ENCODE data around the gene ZNF736. TPM values are rescaled to one million over a fixed set of nuclear protein-coding genes. Genes with fewer than 3 reads are reported as not detected.

ZNF736 gene
- total and polyA plus RNA-seq, 12 donors = 4.1 to 25.5 (median 12.0) TPM

DNA sequence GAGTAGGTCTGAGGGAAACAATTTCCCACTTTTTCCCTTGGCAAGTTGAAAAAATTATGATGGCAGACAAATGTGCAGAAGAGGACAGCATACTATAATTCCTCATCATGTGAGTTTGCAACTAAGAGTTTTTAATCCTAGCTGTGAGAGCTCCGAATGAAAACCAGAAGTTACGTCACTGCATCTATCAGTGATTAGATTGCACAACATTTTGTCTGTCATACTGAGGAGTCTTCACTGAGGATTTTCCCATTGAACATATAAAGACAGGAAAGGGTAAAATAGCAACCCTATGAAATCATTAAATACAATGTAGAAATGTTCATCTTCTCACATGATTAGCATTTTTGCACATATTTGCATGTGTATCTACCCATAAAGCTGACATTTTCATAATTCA is 45.8 kb downstream of the ZNF736 start:
- intact Hi-C loops (cut with DNase I) = no loop called here
- Histone ChIP-seq H3K27me3 (no peaks in the 10 kb centered on the region), H3K27ac (no peak overlapping the region), H3K4me1 (replicated peaks in 1 of 2) (no peaks in the 10 kb centered on the region), H3K36me3 (replicated peaks in 1 of 2) (no peaks in the 10 kb centered on the region), H3K4me3 (no peak overlapping the region), H3K9me3 (replicated peaks in 1 of 3) (peaks cover 0 to 46% (median 0%) of the 10 kb centered on the region in 3 donors)
- no peak for TF ChIP-seq POLR2A (IDR thresholded peaks at IDR 0.05)
- 80 to 96% (median 91%) methylated on average over 2 of the region's 2 CpGs for WGBS, 4 donors
- DNase-seq = no peak

DNA sequence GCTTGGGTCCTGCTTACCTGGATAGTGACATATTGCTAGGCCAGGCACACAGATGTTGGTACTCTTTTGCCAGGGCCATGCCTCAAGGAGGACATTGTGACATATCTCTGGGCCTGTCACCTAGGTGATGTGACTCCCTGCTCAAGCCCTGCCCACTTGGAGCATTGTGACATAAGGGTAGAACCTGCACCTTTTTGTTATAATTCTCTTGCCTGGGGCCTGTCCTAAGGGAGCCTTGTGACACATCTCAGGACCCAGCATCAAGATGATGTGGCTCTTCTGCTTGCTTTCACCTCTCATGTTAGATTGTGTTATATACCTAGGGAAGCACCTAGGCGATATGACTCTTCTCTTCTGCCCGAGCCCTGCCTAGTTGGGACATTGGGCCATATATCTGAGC is 57.4 kb downstream of the ZNF736 start:
- no peaks in the 10 kb centered on the region for H3K4me1 ChIP-seq (replicated peaks in 1 of 2)
- H3K27me3 ChIP-seq = no peaks in the 10 kb centered on the region
- no peaks in the 10 kb centered on the region for H3K36me3 ChIP-seq (replicated peaks in 1 of 2)
- 86 to 100% (median 91%) methylated on average over 2 of the region's 2 CpGs for WGBS, 4 donors
- H3K27ac ChIP-seq = no peak overlapping the region
- TF ChIP-seq CTCF (IDR thresholded peaks at IDR 0.05) (no peak), POLR2A (IDR thresholded peaks at IDR 0.05) (no peak)
- no peak for DNase-seq
- H3K9me3 ChIP-seq (replicated peaks in 1 of 3) = peaks cover 0 to 5% (median 2%) of the 10 kb centered on the region in 3 donors
- intact Hi-C loops (cut with DNase I) = no loop called here
- H3K4me3 ChIP-seq = no peak overlapping the region

- DNase-seq = no peak
- no peak for TF ChIP-seq CTCF (IDR thresholded peaks at IDR 0.05)
- TF ChIP-seq POLR2A (IDR thresholded peaks at IDR 0.05) = no peak
- no peaks in the 10 kb centered on the region for H3K27me3 ChIP-seq
- 72 to 87% (median 83%) methylated on average over 2 of the region's 2 CpGs for WGBS, 4 donors
- H3K4me1 ChIP-seq (replicated peaks in 1 of 2) = no peaks in the 10 kb centered on the region
- H3K27ac ChIP-seq = no peak overlapping the region
- peaks cover 0 to 5% (median 0%) of the 10 kb centered on the region in 3 donors for H3K9me3 ChIP-seq (replicated peaks in 1 of 3)
- intact Hi-C loops (cut with DNase I) = no loop called here
- no peak overlapping the region for H3K4me3 ChIP-seq
- H3K36me3 ChIP-seq (replicated peaks in 1 of 2) = no peaks in the 10 kb centered on the region
Observed at GRCh38 chr7:64373017-64373416, 59.3 kb downstream of the ZNF736 start.

DNA sequence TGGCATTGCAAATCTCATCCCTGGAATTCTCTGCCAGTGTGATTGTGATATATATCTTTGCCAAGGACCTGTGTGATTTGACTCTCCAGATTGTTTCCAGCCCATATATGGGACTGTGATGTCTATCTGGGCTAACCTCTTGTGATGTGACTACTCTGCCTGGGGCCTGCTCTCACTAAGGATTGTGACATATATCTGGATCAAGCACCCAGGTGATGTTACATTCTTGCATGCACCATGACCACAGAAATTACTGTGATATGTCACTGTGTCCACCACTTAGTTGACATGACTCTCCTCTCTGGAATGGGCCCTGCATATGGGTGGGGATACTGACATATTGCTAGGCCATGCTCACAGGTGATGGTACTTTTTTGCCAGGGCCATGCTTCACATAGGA is 86.6 kb downstream of the ZNF736 start:
- Histone ChIP-seq H3K4me3 (no peak overlapping the region), H3K9me3 (replicated peaks in 1 of 3) (no peaks in the 10 kb centered on the region), H3K27ac (no peak overlapping the region), H3K36me3 (replicated peaks in 1 of 2) (no peaks in the 10 kb centered on the region), H3K4me1 (replicated peaks in 1 of 2) (no peaks in the 10 kb centered on the region), H3K27me3 (no peaks in the 10 kb centered on the region)
- no peak for TF ChIP-seq CTCF (IDR thresholded peaks at IDR 0.05)
- no peak for TF ChIP-seq POLR2A (IDR thresholded peaks at IDR 0.05)
- DNase-seq = no peak
- intact Hi-C loops (cut with DNase I) = no loop called here

Other genes starting within 250 kb of the ZNF736 start
- not detected for gene ZNF735, start 106.8 kb upstream of the ZNF736 start, total RNA-seq
- not detected for gene ZNF735, start 106.8 kb upstream of the ZNF736 start, polyA plus RNA-seq
- not detected for gene ZNF679, start 85.5 kb upstream of the ZNF736 start, total RNA-seq
- gene ZNF679, start 85.5 kb upstream of the ZNF736 start, polyA plus RNA-seq = not detected
- 10 to 100 TPM; 13.8 to 51.5 (median 31.6) TPM for gene ZNF680, start 249.1 kb downstream of the ZNF736 start, total RNA-seq
- gene ZNF680, start 249.1 kb downstream of the ZNF736 start, polyA plus RNA-seq = 10 to 100 TPM in 2 of 3 donors, 1 to 10 TPM in 1; 9.5 to 24.5 (median 13.4) TPM

All from adrenal gland (tissue), 12 donors.